Testis (tissue), 3 donors: ENCODE results near the gene LNP1. TPM values are rescaled to one million over a fixed set of nuclear protein-coding genes. Genes with fewer than 3 reads are reported as not detected.

ENCODE experiments used
- DNase-seq: peaks from one replicate; pipeline ENCODE4 v3.0.0-alpha.2; 2019
- H3K27ac ChIP-seq, 2 donors: fragments of 200-600 bp; sonication (generic); one replicate each; pipeline ENCODE4 v1.5.1; 2019
- H3K27me3 ChIP-seq: fragments of 200-600 bp; sonication (generic); one replicate; pipeline ENCODE4 v1.5.1; 2019
- H3K36me3 ChIP-seq: fragments of 200-600 bp; sonication (generic); one replicate; pipeline ENCODE4 v1.5.1; 2017; ENCODE audit warnings: low read depth; ENCODE audit errors: missing control alignments
- H3K4me1 ChIP-seq: fragments of 200-600 bp; sonication (generic); one replicate; pipeline ENCODE4 v1.5.1; 2019
- H3K4me3 ChIP-seq, 2 donors: fragments of 200-600 bp; sonication (generic); one replicate each; pipeline ENCODE4 v1.5.1; 2017 to 2019
- H3K9me3 ChIP-seq: fragments of 200-600 bp; sonication (generic); one replicate; pipeline ENCODE4 v1.5.1; 2017
- CTCF ChIP-seq, 3 experiments: fragments of 450-650 bp in 2 of 3; fragments of 200-600 bp in 1 of 3; sonication (generic) in 1 of 3; IDR thresholded peaks; one replicate each; pipeline ENCODE4 v1.5.1; 2016 to 2019; ENCODE audit warnings: antibody characterized with exemption in 3 of 3, mild to moderate bottlenecking in 2 of 3, moderate library complexity in 1 of 3
- POLR2A ChIP-seq: fragments of 450-650 bp; IDR thresholded peaks from one replicate; pipeline ENCODE4 v1.6.1; 2017; ENCODE audit warnings: antibody characterized with exemption, mild to moderate bottlenecking, moderate library complexity
- WGBS, 2 donors: methylation state at CpG; one replicate each; pipeline ENCODE4 v1.1.5; 2018; 5-methylcytosine and 5-hydroxymethylcytosine counted together
- intact Hi-C: fragments of 100-400 bp; cut with DNase I; formaldehyde crosslinking; loops from one replicate; pipeline ENCODE4 v1.15.1; 2023; ENCODE audit warnings: low total_unique reads
- polyA plus RNA-seq: library from polyadenylated mRNA; stranded (reverse); fragments of 350-450 nt; fragmentation: Illumina TruSeq; extraction: RNeasy Lipid Tissue Mini Kit (QIAGEN cat#74804); gene quantifications from one replicate; pipeline ENCODE4 v1.2.3, GENCODE V29; 2014; ENCODE audit warnings: low read depth, low replicate concordance; ENCODE audit not compliant: insufficient read depth
- total RNA-seq, 2 donors: library from RNA; depleted of rRNA; stranded (reverse); fragments of >200 nt; gene quantifications; one replicate each; pipeline ENCODE4 v1.2.3, GENCODE V29; 2016

LNP1 gene
- total and polyA plus RNA-seq, 3 donors from 2014 or later, result 14.1 to 57.6 (median 20.9) TPM

GRCh38 chr3:100396967-100397366 is 4.4 kb upstream of the LNP1 start:
- Histone ChIP-seq H3K36me3 (no peaks in the 10 kb centered on the region), H3K4me1 (peaks cover 6% of the 10 kb centered on the region), H3K4me3 (no peak overlapping the region), H3K9me3 (no peaks in the 10 kb centered on the region), H3K27ac (no peak overlapping the region), H3K27me3 (no peaks in the 10 kb centered on the region)
- TF ChIP-seq POLR2A (no peak), CTCF (IDR thresholded peaks at IDR 0.05) (no peak)
- WGBS, 2 donors, result 92 to 95% methylated on average over 2 of the region's 2 CpGs
- DNase-seq, result no peak
- intact Hi-C loops, result no loop called here

- Histone ChIP-seq H3K27me3 (no peaks in the 10 kb centered on the region), H3K4me1 (peaks cover 19% of the 10 kb centered on the region), H3K4me3 (peak overlapping the region; percentile 87 to 94), H3K36me3 (no peaks in the 10 kb centered on the region), H3K27ac (no peak overlapping the region), H3K9me3 (no peaks in the 10 kb centered on the region)
- TF ChIP-seq POLR2A (no peak), CTCF (IDR thresholded peaks at IDR 0.05) (no peak)
- intact Hi-C loops, result no loop called here
- 40 to 44% methylated on average over 9 of the region's 9 CpGs for WGBS, 2 donors
- no peak for DNase-seq
Observed at GRCh38 chr3:100399341-100400071, 1.8 kb upstream of the LNP1 start.

- TF ChIP-seq POLR2A, result no peak
- H3K9me3 ChIP-seq, result no peaks in the 10 kb centered on the region
- intact Hi-C loops, result no loop called here
- H3K36me3 ChIP-seq, result no peaks in the 10 kb centered on the region
- DNase-seq, result no peak
- no peaks in the 10 kb centered on the region for H3K27me3 ChIP-seq
- WGBS, 2 donors, result 0 to 2% methylated on average over 12 to 22 of the region's 22 CpGs
- H3K27ac ChIP-seq, result peak overlapping the region; percentile 78 to 88
- peak overlapping the region; percentile 87 to 94 for H3K4me3 ChIP-seq
- peaks cover 19% of the 10 kb centered on the region for H3K4me1 ChIP-seq
Observed at GRCh38 chr3:100400419-100400779, 940 bp upstream of the LNP1 start.

GRCh38 chr3:100401674-100402041 is 319 bp downstream of the LNP1 start:
- intact Hi-C loops, result no loop called here
- Histone ChIP-seq H3K27me3 (no peaks in the 10 kb centered on the region), H3K4me3 (peak overlapping the region; percentile 87 to 94), H3K9me3 (no peaks in the 10 kb centered on the region), H3K4me1 (peaks cover 19% of the 10 kb centered on the region), H3K27ac (peak overlapping the region; percentile 78 to 88), H3K36me3 (no peaks in the 10 kb centered on the region)
- peak; percentile 35 for DNase-seq
- no peak for TF ChIP-seq CTCF (IDR thresholded peaks at IDR 0.05)
- no peak for TF ChIP-seq POLR2A
- 0 to 1% methylated on average over 23 of the region's 23 CpGs for WGBS, 2 donors

- Histone ChIP-seq H3K27me3 (no peaks in the 10 kb centered on the region), H3K9me3 (no peaks in the 10 kb centered on the region), H3K27ac (no peak overlapping the region), H3K4me1 (peaks cover 19% of the 10 kb centered on the region), H3K4me3 (peak overlapping the region; percentile 87 to 94), H3K36me3 (no peaks in the 10 kb centered on the region)
- TF ChIP-seq CTCF (IDR thresholded peaks at IDR 0.05) (no peak), POLR2A (no peak)
- WGBS, 2 donors, result 13 to 14% methylated on average over 2 of the region's 2 CpGs
- intact Hi-C loops, result no loop called here
- DNase-seq, result no peak
Observed at GRCh38 chr3:100402256-100402655, 917 bp downstream of the LNP1 start.
